IMR-90 (cell line): ENCODE results near the gene NANOG.
"Not testable (repeated sequence)": the region's sequence is repeated elsewhere in the genome, so short reads cannot be mapped to it uniquely, and the experiment has no call there.

Source experiments
- FOS ChIP-seq: fragments of 150-350 bp; IDR thresholded peaks from 2 replicates; pipeline ENCODE4 v1.6.1; 2016; ENCODE audit warnings: low read depth, low read length
- MAZ ChIP-seq: IDR thresholded peaks from 2 replicates; pipeline ENCODE4 v1.6.1; 2012; ENCODE audit warnings: low read depth, mild to moderate bottlenecking, low read length, improper control_type of control experiment, moderate library complexity, borderline replicate concordance
- MXI1 ChIP-seq: IDR thresholded peaks from 2 replicates; pipeline ENCODE4 v1.6.1; 2012; ENCODE audit warnings: low read depth, mild to moderate bottlenecking, low read length, moderate library complexity, borderline replicate concordance
- POLR2A ChIP-seq: IDR thresholded peaks from 2 replicates; pipeline ENCODE4 v1.6.1; 2012; ENCODE audit warnings: mild to moderate bottlenecking, low read depth, low read length
- RCOR1 ChIP-seq: IDR thresholded peaks from 2 replicates; pipeline ENCODE4 v1.6.1; 2012; ENCODE audit warnings: mild to moderate bottlenecking, low read length, improper control_type of control experiment; ENCODE audit not compliant: insufficient replicate concordance
- RFX5 ChIP-seq: IDR thresholded peaks from 2 replicates; pipeline ENCODE4 v1.8.0; 2012; ENCODE audit warnings: low read depth, mild to moderate bottlenecking, low read length, moderate library complexity
- TF ChIP-seq, protein P1 (sequence below): conservative IDR thresholded peaks from 2 replicates; pipeline ENCODE4 v1.5.1; 2012; ENCODE audit warnings: mild to moderate bottlenecking, low read depth, low read length, improper control_type of control experiment
- TF ChIP-seq, protein P2 (sequence below): fragments of 150-350 bp; IDR thresholded peaks from 2 replicates; pipeline ENCODE4 v1.6.1; 2017; ENCODE audit warnings: mild to moderate bottlenecking, antibody characterized with exemption, low read length, low read depth

DNA sequence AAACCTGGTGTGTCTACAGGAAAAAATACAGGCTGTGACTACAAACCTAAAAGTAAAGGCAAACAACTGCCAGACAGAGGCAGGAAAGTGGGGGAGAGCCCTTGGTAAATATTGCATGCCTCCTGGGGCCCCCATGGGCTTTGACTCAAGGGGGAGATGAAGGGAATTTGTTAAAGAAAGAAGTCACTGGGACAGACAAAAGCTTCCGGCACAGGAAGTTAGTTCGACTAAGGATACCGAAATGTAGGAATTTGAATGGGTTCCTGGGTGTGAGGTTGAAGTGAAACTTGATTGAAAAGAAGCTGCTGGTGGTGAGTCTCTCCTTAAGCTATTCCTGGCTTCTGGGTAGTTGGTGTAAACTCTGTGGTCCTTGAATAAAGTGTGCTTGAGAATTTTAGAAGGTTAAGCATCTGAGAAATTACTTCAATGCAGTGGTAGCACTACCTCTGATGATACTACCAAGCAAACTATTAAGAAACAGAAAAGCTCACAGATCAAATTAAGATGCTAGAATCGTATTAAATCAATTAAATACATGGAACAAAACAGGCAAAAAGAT lies 9.6 kb downstream of the NANOG start:
- TF ChIP-seq, protein P1, sequence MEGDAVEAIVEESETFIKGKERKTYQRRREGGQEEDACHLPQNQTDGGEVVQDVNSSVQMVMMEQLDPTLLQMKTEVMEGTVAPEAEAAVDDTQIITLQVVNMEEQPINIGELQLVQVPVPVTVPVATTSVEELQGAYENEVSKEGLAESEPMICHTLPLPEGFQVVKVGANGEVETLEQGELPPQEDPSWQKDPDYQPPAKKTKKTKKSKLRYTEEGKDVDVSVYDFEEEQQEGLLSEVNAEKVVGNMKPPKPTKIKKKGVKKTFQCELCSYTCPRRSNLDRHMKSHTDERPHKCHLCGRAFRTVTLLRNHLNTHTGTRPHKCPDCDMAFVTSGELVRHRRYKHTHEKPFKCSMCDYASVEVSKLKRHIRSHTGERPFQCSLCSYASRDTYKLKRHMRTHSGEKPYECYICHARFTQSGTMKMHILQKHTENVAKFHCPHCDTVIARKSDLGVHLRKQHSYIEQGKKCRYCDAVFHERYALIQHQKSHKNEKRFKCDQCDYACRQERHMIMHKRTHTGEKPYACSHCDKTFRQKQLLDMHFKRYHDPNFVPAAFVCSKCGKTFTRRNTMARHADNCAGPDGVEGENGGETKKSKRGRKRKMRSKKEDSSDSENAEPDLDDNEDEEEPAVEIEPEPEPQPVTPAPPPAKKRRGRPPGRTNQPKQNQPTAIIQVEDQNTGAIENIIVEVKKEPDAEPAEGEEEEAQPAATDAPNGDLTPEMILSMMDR = not testable (repeated sequence)
- TF ChIP-seq, protein P2, sequence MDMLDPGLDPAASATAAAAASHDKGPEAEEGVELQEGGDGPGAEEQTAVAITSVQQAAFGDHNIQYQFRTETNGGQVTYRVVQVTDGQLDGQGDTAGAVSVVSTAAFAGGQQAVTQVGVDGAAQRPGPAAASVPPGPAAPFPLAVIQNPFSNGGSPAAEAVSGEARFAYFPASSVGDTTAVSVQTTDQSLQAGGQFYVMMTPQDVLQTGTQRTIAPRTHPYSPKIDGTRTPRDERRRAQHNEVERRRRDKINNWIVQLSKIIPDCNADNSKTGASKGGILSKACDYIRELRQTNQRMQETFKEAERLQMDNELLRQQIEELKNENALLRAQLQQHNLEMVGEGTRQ = not testable (repeated sequence)
- TF ChIP-seq POLR2A, RFX5, MXI1, FOS, MAZ, RCOR1: not testable (repeated sequence)
